SK-N-SH (cell line): ENCODE data around the gene CASZ1. TPM values are rescaled to one million over a fixed set of nuclear protein-coding genes. Genes with fewer than 3 reads are reported as not detected.

ENCODE experiments used
- CTCF ChIA-PET: fragments of 300-600, 350-600 bp; formaldehyde crosslinking; extraction: SDS; loops from one replicate; lab custom pipeline; 2021; lab: Yijun Ruan, JAX
- POLR2A ChIA-PET: fragments of 350-600 bp; sonication (Branson Sonifier 250); formaldehyde crosslinking; extraction: SDS; loops from one replicate; lab custom pipeline; 2020; ENCODE audit warnings: antibody characterized with exemption, inconsistent platforms; lab: Yijun Ruan, JAX
- DNase-seq: peaks from one replicate; pipeline ENCODE4 v3.0.0; 2012
- H2AFZ ChIP-seq: fragments of 200-600 bp; sonication (generic); 2 replicates; pipeline ENCODE4 v1.8.1; 2016; ENCODE audit warnings: antibody characterized with exemption, mild to moderate bottlenecking, low read depth
- H3F3A ChIP-seq: fragments of 200-600 bp; sonication (generic); replicated peaks from 2 replicates; pipeline ENCODE3; 2016; ENCODE audit warnings: antibody characterized with exemption, mild to moderate bottlenecking; ENCODE audit not compliant: insufficient read depth
- H3K27ac ChIP-seq, 2 experiments: fragments of 200-500 bp in 1 of 2; fragments of 200-600 bp in 1 of 2; sonication (Bioruptor generic) in 1 of 2; sonication (generic), shearing (Covaris generic) in 1 of 2; 2 replicates each; pipeline versions ENCODE4 v1.5.1 to v1.6.1; 2014 to 2016; ENCODE audit warnings: low read depth in 2 of 2, inconsistent platforms in 1 of 2, low read length in 1 of 2, mild to moderate bottlenecking in 1 of 2, mixed read lengths in 1 of 2
- H3K27me3 ChIP-seq: fragments of 200-600 bp; sonication (generic), shearing (Covaris generic); 2 replicates; pipeline ENCODE4 v1.6.1; 2016; ENCODE audit warnings: mixed run types; ENCODE audit not compliant: insufficient read depth
- H3K36me3 ChIP-seq, 2 experiments: fragments of 200-500 bp in 1 of 2; fragments of 200-600 bp in 1 of 2; sonication (Bioruptor generic) in 1 of 2; sonication (generic) in 1 of 2; replicated peaks in 1 of 2; 2 replicates each; pipeline versions ENCODE3 to v1.5.1; 2014 to 2016; ENCODE audit warnings: low read length in 1 of 2, mild to moderate bottlenecking in 1 of 2; ENCODE audit not compliant: insufficient read depth in 2 of 2, control insufficient read depth in 1 of 2
- H3K4me1 ChIP-seq, 2 experiments: fragments of 200-500 bp in 1 of 2; fragments of 200-600 bp in 1 of 2; sonication (Bioruptor generic) in 1 of 2; sonication (generic), shearing (Covaris generic) in 1 of 2; 2 replicates each; pipeline versions ENCODE4 v1.5.1 to v1.6.1; 2014 to 2016; ENCODE audit warnings: low read depth in 1 of 2, low read length in 1 of 2, mixed run types in 1 of 2; ENCODE audit not compliant: insufficient read depth in 2 of 2, control insufficient read depth in 1 of 2
- H3K4me2 ChIP-seq: fragments of 200-600 bp; sonication (generic), shearing (Covaris generic); 2 replicates; pipeline ENCODE4 v1.6.1; 2017; ENCODE audit warnings: mixed run types
- H3K4me3 ChIP-seq, 2 experiments: fragments of 200-500 bp in 1 of 2; fragments of 200-600 bp in 1 of 2; sonication (Bioruptor generic) in 1 of 2; sonication (generic), shearing (Covaris generic) in 1 of 2; 2 replicates each; pipeline versions ENCODE4 v1.5.1 to v1.8.1; 2014 to 2016; ENCODE audit warnings: low read depth in 2 of 2, inconsistent platforms in 1 of 2, low read length in 1 of 2, mild to moderate bottlenecking in 1 of 2, mixed read lengths in 1 of 2, moderate library complexity in 1 of 2
- H3K79me2 ChIP-seq: fragments of 200-600 bp; sonication (generic); 2 replicates; pipeline ENCODE4 v1.8.1; 2017; ENCODE audit warnings: mild to moderate bottlenecking; ENCODE audit not compliant: insufficient read depth
- H3K9ac ChIP-seq: fragments of 200-600 bp; sonication (generic); 2 replicates; pipeline ENCODE4 v1.6.1; 2017; ENCODE audit warnings: mixed run types
- H3K9me2 ChIP-seq: fragments of 200-600 bp; sonication (generic); 2 replicates; pipeline ENCODE4 v1.6.1; 2017; ENCODE audit warnings: mixed run types
- H3K9me3 ChIP-seq: fragments of 200-600 bp; sonication (generic); 2 replicates; pipeline ENCODE4 v1.6.1; 2017; ENCODE audit warnings: mixed run types, mild to moderate bottlenecking, moderate library complexity
- H4K20me1 ChIP-seq: fragments of 200-600 bp; sonication (generic); 2 replicates; pipeline ENCODE4 v1.6.1; 2017; ENCODE audit warnings: mild to moderate bottlenecking, mixed run types; ENCODE audit not compliant: insufficient read depth
- CHD2 ChIP-seq: fragments of 150-350 bp; IDR thresholded peaks from 2 replicates; pipeline ENCODE4 v1.6.1; 2018; ENCODE audit warnings: low read length; ENCODE audit not compliant: partially characterized antibody
- ELF1 ChIP-seq: IDR thresholded peaks from 2 replicates; pipeline ENCODE4 v1.4.0; 2012
- EZH2phosphoT487 ChIP-seq: fragments of 200-600 bp; sonication (generic); IDR thresholded peaks from 2 replicates; pipeline ENCODE4 v1.6.1; 2017; ENCODE audit warnings: low read depth, mixed run types, mild to moderate bottlenecking, antibody characterized with exemption, moderate library complexity, borderline replicate concordance
- FOSL2 ChIP-seq: IDR thresholded peaks from 2 replicates; pipeline ENCODE4 v1.4.0; 2012; ENCODE audit warnings: low read depth, mild to moderate bottlenecking, moderate library complexity, borderline replicate concordance
- GABPA ChIP-seq: IDR thresholded peaks from 2 replicates; pipeline ENCODE4 v1.4.0; 2012; ENCODE audit warnings: low read depth, mild to moderate bottlenecking
- GATA2 ChIP-seq: sonication (generic); formaldehyde crosslinking; IDR thresholded peaks from 2 replicates; pipeline ENCODE4 v1.5.0; 2020; ENCODE audit warnings: mild to moderate bottlenecking, missing genetic modification reagents
- JUND ChIP-seq: IDR thresholded peaks from 2 replicates; pipeline ENCODE4 v1.4.0; 2012
- MAX ChIP-seq: IDR thresholded peaks from 2 replicates; pipeline ENCODE4 v1.4.0; 2012; ENCODE audit warnings: low read depth
- MEF2A ChIP-seq: IDR thresholded peaks from 2 replicates; pipeline ENCODE4 v1.4.0; 2012; ENCODE audit warnings: low read depth, borderline replicate concordance
- NRF1 ChIP-seq: IDR thresholded peaks from 2 replicates; pipeline ENCODE4 v1.6.1; 2012; ENCODE audit warnings: low read depth, mild to moderate bottlenecking, low read length
- PBX3 ChIP-seq: IDR thresholded peaks from 2 replicates; pipeline ENCODE4; 2012
- POLR2AphosphoS5 ChIP-seq: IDR thresholded peaks from 2 replicates; pipeline ENCODE4 v1.6.1; 2012; ENCODE audit warnings: low read depth, low read length
- RAD21 ChIP-seq: IDR thresholded peaks from 2 replicates; pipeline ENCODE4 v1.6.1; 2012; ENCODE audit warnings: mild to moderate bottlenecking, low read length
- REST ChIP-seq: IDR thresholded peaks from 2 replicates; pipeline ENCODE4 v1.6.1; 2012; ENCODE audit warnings: mild to moderate bottlenecking, low read depth, low read length, moderate library complexity
- RFX5 ChIP-seq: IDR thresholded peaks from 2 replicates; pipeline ENCODE4 v1.6.1; 2012; ENCODE audit warnings: mild to moderate bottlenecking, improper control_type of control experiment, low read length
- RXRA ChIP-seq: IDR thresholded peaks from 2 replicates; pipeline ENCODE4 v1.4.0; 2012; ENCODE audit warnings: low read depth, mild to moderate bottlenecking, borderline replicate concordance
- SIN3A ChIP-seq: IDR thresholded peaks from 2 replicates; pipeline ENCODE4 v1.6.1; 2012; ENCODE audit warnings: low read depth, mild to moderate bottlenecking, low read length, moderate library complexity, borderline replicate concordance
- SMC3 ChIP-seq: IDR thresholded peaks from 2 replicates; pipeline ENCODE4 v1.6.1; 2012; ENCODE audit warnings: low read depth, low read length, improper control_type of control experiment
- USF1 ChIP-seq: IDR thresholded peaks from 2 replicates; pipeline ENCODE4 v1.4.0; 2012; ENCODE audit warnings: low read depth, borderline replicate concordance
- WGBS: methylation state at CpG from one replicate; pipeline ENCODE4 v1.1.6; 2017; ENCODE audit warnings: low lambda C conversion rate; 5-methylcytosine and 5-hydroxymethylcytosine counted together
- polyA plus RNA-seq, 3 experiments: library from polyadenylated mRNA; depleted of rRNA; stranded (reverse); fragments of >200 nt; gene quantifications; 2 replicates each; pipeline ENCODE4 v1.2.3, GENCODE V29; 2012

The CASZ1 gene
- polyA plus RNA-seq, 1 of the 3 experiments (the other 2 are of a cell fraction): 0.51 TPM

- H3K27ac ChIP-seq: no peak overlapping the region
- H2AFZ ChIP-seq: no peak overlapping the region
- H3K79me2 ChIP-seq: no peaks in the 10 kb centered on the region
- no peak overlapping the region for H3K4me2 ChIP-seq
- no peaks in the 10 kb centered on the region for H3K9me3 ChIP-seq
- peaks cover 51% of the 10 kb centered on the region for H3K27me3 ChIP-seq
- CTCF ChIA-PET: interaction anchor here (1.1 kb wide), 1 partner anchor 63 kb away, joined by 3 read pairs; no protein-coding TSS in a partner anchor
- peaks cover 0 to 4% of the 10 kb centered on the region in 2 experiments; a peak in 1 of 4 replicates for H3K4me1 ChIP-seq
- WGBS: 70% methylated on average over 6 of the region's 21 CpGs
- no peaks in the 10 kb centered on the region for H3K9me2 ChIP-seq
- H4K20me1 ChIP-seq: no peaks in the 10 kb centered on the region
- no peaks in the 10 kb centered on the region for H3K36me3 ChIP-seq
- no peak overlapping the region for H3K4me3 ChIP-seq
- POLR2A ChIA-PET: no interaction called here
- H3F3A ChIP-seq: no peaks in the 10 kb centered on the region
- no peak for DNase-seq
- TF ChIP-seq FOSL2 (no peak), CHD2 (no peak), USF1 (no peak), RXRA (no peak), RAD21 (no peak), EZH2phosphoT487 (no peak), NRF1 (no peak), RFX5 (no peak), ELF1 (no peak), POLR2AphosphoS5 (no peak), PBX3 (no peak)
- H3K9ac ChIP-seq: no peak overlapping the region
Observed at GRCh38 chr1:10803971-10804820, 7.8 kb upstream of the CASZ1 start.

GRCh38 chr1:10802944-10803715 lies 6.7 kb upstream of the CASZ1 start:
- CTCF ChIA-PET: interaction anchor here (0.9 kb wide), 1 partner anchor 65 kb away, joined by 3 read pairs; no protein-coding TSS in a partner anchor
- H3K4me2 ChIP-seq: no peak overlapping the region
- WGBS: 59% methylated on average over 10 of the region's 12 CpGs

More at GRCh38 chr1:10802944-10803715, 6.7 kb upstream of the CASZ1 start:
- Histone ChIP-seq H2AFZ (no peak overlapping the region), H3K9me3 (no peaks in the 10 kb centered on the region), H3K4me1 (no peaks in the 10 kb centered on the region), H3K79me2 (no peaks in the 10 kb centered on the region), H3F3A (no peaks in the 10 kb centered on the region), H3K9ac (no peak overlapping the region), H3K36me3 (no peaks in the 10 kb centered on the region), H3K9me2 (no peaks in the 10 kb centered on the region), H3K27ac (no peak overlapping the region), H3K27me3 (peaks cover 52% of the 10 kb centered on the region), H3K4me3 (no peak overlapping the region), H4K20me1 (no peaks in the 10 kb centered on the region)
- TF ChIP-seq MAX: no peak
- TF ChIP-seq USF1: no peak
- TF ChIP-seq RAD21: no peak
- TF ChIP-seq SMC3: no peak
- TF ChIP-seq CHD2: no peak
- no peak for TF ChIP-seq GATA2
- TF ChIP-seq RXRA: no peak
- TF ChIP-seq SIN3A: no peak
- no peak for TF ChIP-seq GABPA
- no peak for TF ChIP-seq REST
- TF ChIP-seq MEF2A: no peak
- TF ChIP-seq RFX5: no peak
- no peak for TF ChIP-seq JUND
- DNase-seq: no peak
- POLR2A ChIA-PET: no interaction called here
